Measurements from ENCODE around the gene ACADVL.

DNA sequence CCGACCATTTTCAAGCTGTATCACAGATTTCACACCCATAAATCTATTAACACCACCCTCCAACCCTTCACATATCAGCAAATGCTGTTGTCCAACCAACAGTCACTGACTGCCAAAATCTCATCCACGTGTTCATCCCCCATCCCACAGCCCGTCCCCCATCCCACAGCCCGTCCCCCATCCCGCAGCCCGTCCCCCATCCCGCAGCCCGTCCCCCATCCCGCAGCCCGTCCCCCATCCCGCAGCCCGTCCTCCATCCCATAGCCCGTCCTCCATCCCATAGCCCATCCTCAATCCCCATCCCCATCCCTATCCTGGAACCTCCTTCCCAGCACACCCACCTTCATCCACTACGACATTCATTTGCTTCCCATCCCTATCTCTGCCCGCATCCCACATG is 14.2 kb upstream of the ACADVL start:
- TF ChIP-seq, protein P1, sequence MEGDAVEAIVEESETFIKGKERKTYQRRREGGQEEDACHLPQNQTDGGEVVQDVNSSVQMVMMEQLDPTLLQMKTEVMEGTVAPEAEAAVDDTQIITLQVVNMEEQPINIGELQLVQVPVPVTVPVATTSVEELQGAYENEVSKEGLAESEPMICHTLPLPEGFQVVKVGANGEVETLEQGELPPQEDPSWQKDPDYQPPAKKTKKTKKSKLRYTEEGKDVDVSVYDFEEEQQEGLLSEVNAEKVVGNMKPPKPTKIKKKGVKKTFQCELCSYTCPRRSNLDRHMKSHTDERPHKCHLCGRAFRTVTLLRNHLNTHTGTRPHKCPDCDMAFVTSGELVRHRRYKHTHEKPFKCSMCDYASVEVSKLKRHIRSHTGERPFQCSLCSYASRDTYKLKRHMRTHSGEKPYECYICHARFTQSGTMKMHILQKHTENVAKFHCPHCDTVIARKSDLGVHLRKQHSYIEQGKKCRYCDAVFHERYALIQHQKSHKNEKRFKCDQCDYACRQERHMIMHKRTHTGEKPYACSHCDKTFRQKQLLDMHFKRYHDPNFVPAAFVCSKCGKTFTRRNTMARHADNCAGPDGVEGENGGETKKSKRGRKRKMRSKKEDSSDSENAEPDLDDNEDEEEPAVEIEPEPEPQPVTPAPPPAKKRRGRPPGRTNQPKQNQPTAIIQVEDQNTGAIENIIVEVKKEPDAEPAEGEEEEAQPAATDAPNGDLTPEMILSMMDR (IDR thresholded peaks at IDR 0.05), result no peak
- no peak for TF ChIP-seq POLR2A (IDR thresholded peaks at IDR 0.05)

All from ovary (tissue), 3 donors.